Measurements from ENCODE around the gene ZBED6. TPM values are rescaled to one million over a fixed set of nuclear protein-coding genes. Genes with fewer than 3 reads are reported as not detected.

Gene ZBED6
- total RNA-seq, 1 donor from 2014 or later = 6.9 TPM

DNA sequence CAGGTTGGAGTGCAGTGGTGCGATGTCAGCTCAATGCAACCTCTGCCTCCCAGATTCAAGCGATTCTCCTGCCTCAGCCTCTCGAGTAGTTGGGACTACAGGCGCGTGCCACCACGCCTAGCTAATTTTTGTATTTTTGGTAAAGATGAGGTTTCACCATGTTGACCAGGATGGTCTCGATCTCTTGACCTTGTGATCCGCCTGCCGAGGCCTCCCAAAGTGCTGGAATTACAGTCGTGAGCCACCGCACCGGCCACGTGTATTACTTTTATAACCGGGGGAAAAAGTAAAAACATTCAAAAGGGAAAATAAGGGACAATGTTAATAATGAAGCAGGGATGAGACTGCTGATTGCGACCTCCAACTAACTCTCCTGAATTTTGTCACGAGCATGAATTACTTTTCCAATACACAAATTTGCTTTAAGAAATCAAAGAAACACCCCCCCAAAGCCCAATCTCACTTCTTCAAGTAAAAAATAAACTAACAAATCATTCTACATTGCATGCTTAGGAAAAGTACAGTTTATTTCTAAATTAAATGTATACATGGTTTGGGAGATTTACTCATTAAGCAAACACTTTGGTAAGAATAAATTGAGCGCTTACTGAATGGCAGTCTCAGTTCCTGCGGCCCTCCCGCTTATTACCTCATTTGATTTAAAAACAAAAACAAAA, 521 bp upstream of the ZBED6 start:
- H3K4me1 Mint-ChIP-seq = peaks cover 19% of the 10 kb centered on the region
- Histone ChIP-seq H4K20me1 (ENCODE audit: low read depth) (peaks cover 13% of the 10 kb centered on the region), H3K4me3 (peak overlapping the region; percentile 78), H3K9me3 (ENCODE audit: low read depth) (no peaks in the 10 kb centered on the region), H3K36me3 (peaks cover 23% of the 10 kb centered on the region), H3K4me2 (peak overlapping the region; percentile 90), H3K9ac (no peak overlapping the region), H3K27me3 (no peaks in the 10 kb centered on the region), H2AFZ (replicated peaks) (peak overlapping the region; percentile 66), H3K27ac (peak overlapping the region; percentile 99), H3F3A (ENCODE audit: low read depth) (peaks cover 14% of the 10 kb centered on the region), H3K4me1 (peaks cover 11% of the 10 kb centered on the region), H3K79me2 (ENCODE audit: low read depth) (peaks cover 40% of the 10 kb centered on the region)
- H3K9me3 Mint-ChIP-seq = peaks cover 33% of the 10 kb centered on the region
- peak overlapping the region; percentile 95 for H3K27ac Mint-ChIP-seq
- H3K36me3 Mint-ChIP-seq = peaks cover 35% of the 10 kb centered on the region
- no peak for TF ChIP-seq CTCF (IDR thresholded peaks at IDR 0.05)
- no peak for TF ChIP-seq EZH2 (IDR thresholded peaks at IDR 0.05)
- no peak for TF ChIP-seq EZH2phosphoT487 (IDR thresholded peaks at IDR 0.05)
- H3K27me3 Mint-ChIP-seq (ENCODE audit: insufficient read depth, low read depth) = peaks cover 3% of the 10 kb centered on the region
- peak overlapping the region; percentile 97 for H3K4me3 Mint-ChIP-seq
- no peak for DNase-seq (ENCODE audit: low spot score)

- peak overlapping the region; percentile 89 for H3K9ac ChIP-seq
- no peak for DNase-seq (ENCODE audit: low spot score)
- H3F3A ChIP-seq (ENCODE audit: low read depth) = peaks cover 14% of the 10 kb centered on the region
- peak overlapping the region; percentile 90 for H3K4me2 ChIP-seq
- peak overlapping the region; percentile 66 for H2AFZ ChIP-seq (replicated peaks)
- no peak for TF ChIP-seq EZH2 (IDR thresholded peaks at IDR 0.05)
- no peak for TF ChIP-seq CTCF (IDR thresholded peaks at IDR 0.05)
- no peak for TF ChIP-seq EZH2phosphoT487 (IDR thresholded peaks at IDR 0.05)
- Mint-ChIP-seq H3K9me3 (peaks cover 39% of the 10 kb centered on the region), H3K4me3 (peak overlapping the region; percentile 97), H3K27me3 (ENCODE audit: insufficient read depth, low read depth) (peaks cover 3% of the 10 kb centered on the region), H3K36me3 (peaks cover 40% of the 10 kb centered on the region), H3K4me1 (peaks cover 19% of the 10 kb centered on the region), H3K27ac (peak overlapping the region; percentile 99)
- H3K4me1 ChIP-seq = peaks cover 11% of the 10 kb centered on the region
- peaks cover 30% of the 10 kb centered on the region for H3K36me3 ChIP-seq
- H3K4me3 ChIP-seq = peak overlapping the region; percentile 78
- peak overlapping the region; percentile 99 for H3K27ac ChIP-seq
- H3K27me3 ChIP-seq = no peaks in the 10 kb centered on the region
- H3K9me3 ChIP-seq (ENCODE audit: low read depth) = no peaks in the 10 kb centered on the region
- peaks cover 53% of the 10 kb centered on the region for H3K79me2 ChIP-seq (ENCODE audit: low read depth)
- peaks cover 17% of the 10 kb centered on the region for H4K20me1 ChIP-seq (ENCODE audit: low read depth)
These were observed 798 bp downstream of the ZBED6 start for GRCh38 chr1:203796236-203796605.

- DNase-seq (ENCODE audit: low spot score) = no peak
- Histone ChIP-seq H3K36me3 (peaks cover 30% of the 10 kb centered on the region), H3K79me2 (ENCODE audit: low read depth) (peaks cover 63% of the 10 kb centered on the region), H3F3A (ENCODE audit: low read depth) (peaks cover 14% of the 10 kb centered on the region), H3K9ac (no peak overlapping the region), H4K20me1 (ENCODE audit: low read depth) (peaks cover 22% of the 10 kb centered on the region), H3K27ac (no peak overlapping the region), H3K4me3 (peak overlapping the region; percentile 78), H3K4me1 (peaks cover 11% of the 10 kb centered on the region), H3K4me2 (peak overlapping the region; percentile 90), H3K27me3 (no peaks in the 10 kb centered on the region), H3K9me3 (ENCODE audit: low read depth) (no peaks in the 10 kb centered on the region), H2AFZ (replicated peaks) (no peak overlapping the region)
- peaks cover 42% of the 10 kb centered on the region for H3K9me3 Mint-ChIP-seq
- no peak overlapping the region for H3K27ac Mint-ChIP-seq
- peaks cover 19% of the 10 kb centered on the region for H3K4me1 Mint-ChIP-seq
- H3K4me3 Mint-ChIP-seq = peak overlapping the region; percentile 97
- TF ChIP-seq CTCF (IDR thresholded peaks at IDR 0.05) (no peak), EZH2phosphoT487 (IDR thresholded peaks at IDR 0.05) (no peak), EZH2 (IDR thresholded peaks at IDR 0.05) (no peak)
- peaks cover 2% of the 10 kb centered on the region for H3K27me3 Mint-ChIP-seq (ENCODE audit: insufficient read depth, low read depth)
- H3K36me3 Mint-ChIP-seq = peaks cover 46% of the 10 kb centered on the region
These were observed 1.8 kb downstream of the ZBED6 start for GRCh38 chr1:203797216-203797615.
